Activated T-cell treated with anti-CD3 and anti-CD28 coated beads, Interleukin-2, amount 50 U/mL, for 1 hour (primary cell): ENCODE results near the gene PRKRIP1.
A peak's percentile ranks its signal among the peaks of the same experiment; 100 is the strongest.
"Not testable (repeated sequence)": the region's sequence is repeated elsewhere in the genome, so short reads cannot be mapped to it uniquely, and the experiment has no call there.

ENCODE experiments used
- DNase-seq: peaks from one replicate; pipeline ENCODE4 v3.0.0-alpha.2; 2020

The PRKRIP1 gene

DNA sequence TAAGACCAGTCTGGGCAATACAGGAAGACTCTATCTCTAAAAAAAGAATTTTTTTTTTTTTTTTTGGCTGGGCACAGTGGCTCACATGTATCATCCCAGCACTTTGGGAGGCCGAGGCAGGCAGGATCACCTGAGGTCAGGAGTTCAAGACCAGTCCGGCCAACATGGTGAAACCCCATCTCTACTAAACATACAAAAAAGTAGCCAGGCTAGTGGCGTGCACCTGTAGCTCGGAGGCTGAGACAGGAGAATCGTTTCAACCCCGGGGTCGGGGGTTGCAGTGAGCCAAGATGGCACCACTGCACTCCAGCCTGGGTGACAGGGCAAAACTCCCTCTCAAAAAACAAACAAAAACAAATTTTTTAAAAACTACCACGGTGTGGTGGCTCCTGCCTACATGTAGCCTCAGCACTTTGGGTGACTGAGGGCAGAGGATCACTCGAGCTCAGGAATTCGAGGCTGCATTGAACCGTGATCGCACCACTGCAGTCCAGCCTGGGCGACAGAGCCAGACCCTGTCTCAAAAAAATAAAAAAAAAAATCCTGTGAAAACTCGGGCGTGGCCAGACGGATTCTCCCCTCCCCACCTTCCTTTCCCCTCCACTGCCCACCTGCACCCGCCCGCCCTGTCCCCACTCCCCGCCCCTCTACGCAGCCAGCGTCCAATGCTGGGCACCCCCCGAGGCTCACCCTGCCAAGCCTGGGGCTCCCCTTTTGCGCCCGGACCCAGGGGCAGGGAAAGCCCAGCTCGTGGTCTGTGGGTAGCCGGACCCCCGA, 36.5 kb downstream of the PRKRIP1 start:
- DNase-seq = peak; percentile 46

DNA sequence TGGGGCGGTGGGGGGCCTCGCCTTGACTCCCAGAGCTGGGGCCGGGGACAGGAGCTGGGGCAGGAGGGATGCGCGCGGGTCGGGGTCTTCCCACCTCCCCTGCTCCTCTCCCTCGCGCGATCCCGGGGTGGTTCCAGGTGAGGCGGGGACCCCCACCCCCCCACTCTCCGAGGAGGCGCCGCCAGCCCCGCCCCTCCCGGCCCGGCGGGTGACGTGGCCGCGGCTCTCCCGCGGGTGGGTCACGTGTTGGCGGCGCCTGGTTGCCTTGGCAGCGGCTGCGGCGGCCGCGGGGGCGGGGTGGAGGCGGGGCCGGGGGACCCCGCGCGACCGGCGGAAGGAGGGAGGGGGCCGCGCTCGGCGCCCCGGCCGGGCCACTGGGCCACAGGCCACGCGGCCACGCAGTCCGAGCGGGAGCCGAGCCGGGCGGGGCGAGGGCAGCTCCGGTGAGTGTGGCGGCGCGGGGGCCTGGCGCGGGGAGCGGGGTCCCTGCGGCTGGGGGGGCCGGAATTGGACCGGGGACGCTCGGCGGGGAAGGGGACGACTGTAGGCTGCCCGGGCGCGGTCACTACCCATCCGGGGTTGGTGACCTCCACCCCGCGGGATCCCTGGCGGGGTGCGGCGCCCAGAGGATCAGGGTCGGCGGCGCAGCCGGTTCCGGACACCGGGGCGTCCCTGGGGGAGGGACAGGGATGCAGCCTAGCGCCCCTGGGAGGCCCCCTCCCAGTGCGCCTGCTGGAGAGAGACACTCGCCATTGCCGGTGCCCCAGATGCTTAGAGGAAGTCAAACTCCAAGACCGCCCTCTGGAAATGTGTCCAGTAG, 37.3 kb downstream of the PRKRIP1 start, which contains the start of gene ORAI2:
ORAI2 (plus strand) TSS at position 357 of the 820 bp plus-strand sequence. CDS start 5,382 bp downstream, outside the sequence.
- peak; percentile 91 for DNase-seq

DNA sequence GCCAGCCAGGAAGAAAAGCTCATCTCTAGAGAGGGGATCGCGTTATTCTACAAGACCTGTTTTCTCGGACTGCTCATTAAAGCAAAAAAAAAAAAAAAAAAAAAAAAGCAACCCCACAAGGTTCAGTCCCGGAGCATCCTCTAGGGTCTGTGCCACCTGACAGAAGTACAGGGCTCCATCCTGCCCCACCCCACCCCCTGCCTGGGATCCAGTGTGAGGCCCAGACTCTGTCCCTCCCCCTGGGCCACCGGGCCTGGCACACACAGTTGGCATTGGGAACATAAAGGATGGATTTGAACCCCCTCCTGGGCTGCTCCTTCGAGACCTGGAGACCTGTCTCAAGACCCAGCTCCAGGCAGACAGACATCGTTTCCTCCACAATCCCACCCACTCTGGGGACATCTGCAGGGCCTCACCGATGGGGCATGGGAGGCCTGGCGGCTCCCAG, 37.9 kb downstream of the PRKRIP1 start:
- no peak for DNase-seq

DNA sequence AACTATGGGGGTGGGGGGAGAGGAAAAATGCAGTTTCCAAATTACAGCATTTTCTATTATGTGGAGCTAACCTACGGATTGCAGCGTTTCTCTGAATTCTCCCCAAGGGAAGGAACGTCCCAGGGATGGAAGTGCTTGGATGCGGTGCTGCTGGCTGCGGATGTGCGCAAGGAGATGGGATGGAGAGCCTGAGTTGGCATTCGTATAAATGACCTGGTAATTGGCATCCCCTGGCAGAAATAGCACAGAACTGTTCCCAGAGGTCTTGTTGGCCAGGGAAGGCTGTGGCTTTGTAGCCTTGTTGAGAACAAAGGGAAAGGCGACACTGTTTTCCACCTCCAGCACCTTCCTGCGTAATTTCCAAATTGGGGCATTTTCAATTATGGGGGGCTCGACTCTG, 40.0 kb downstream of the PRKRIP1 start:
- DNase-seq = no peak

DNA sequence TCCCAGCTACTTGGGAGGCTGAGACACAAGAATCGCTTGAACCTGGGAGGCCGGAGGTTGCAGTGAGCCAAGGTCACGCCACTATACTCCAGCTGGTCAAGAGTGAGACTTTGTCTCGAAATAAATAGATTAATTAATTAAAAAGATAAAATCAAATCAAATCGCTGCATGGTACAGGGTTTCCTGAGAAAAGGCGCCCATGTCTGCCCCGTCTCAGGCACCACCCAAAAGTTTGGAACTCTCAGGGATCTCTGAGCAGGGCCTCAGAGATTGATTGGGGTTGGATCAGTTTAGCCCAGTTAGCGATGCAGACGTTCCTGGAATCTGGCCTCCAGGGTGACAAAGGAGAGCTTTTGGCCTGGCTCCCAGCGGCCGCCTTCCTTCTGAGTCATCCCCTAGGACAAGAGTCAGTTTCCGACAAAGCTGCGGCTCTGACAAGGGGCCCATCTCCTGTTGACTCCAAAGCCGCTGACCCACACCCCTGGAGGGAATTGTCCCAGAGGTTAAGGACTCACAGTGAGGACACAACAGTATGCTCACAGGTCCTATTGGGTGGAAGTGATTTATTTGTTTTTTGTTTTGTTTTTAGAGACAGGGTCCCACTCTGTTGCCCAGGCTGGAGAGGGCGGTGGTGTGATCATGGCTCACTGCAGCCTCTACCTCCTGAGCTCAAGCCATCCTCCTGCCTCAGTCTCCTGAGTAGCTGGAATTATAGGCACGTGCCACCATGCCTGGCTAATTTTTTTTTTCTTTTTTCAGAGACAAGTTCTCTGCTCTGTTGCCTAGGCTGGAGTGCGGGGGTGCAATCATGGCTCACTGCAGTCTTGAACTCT, 44.0 kb downstream of the PRKRIP1 start:
- DNase-seq = no peak

DNA sequence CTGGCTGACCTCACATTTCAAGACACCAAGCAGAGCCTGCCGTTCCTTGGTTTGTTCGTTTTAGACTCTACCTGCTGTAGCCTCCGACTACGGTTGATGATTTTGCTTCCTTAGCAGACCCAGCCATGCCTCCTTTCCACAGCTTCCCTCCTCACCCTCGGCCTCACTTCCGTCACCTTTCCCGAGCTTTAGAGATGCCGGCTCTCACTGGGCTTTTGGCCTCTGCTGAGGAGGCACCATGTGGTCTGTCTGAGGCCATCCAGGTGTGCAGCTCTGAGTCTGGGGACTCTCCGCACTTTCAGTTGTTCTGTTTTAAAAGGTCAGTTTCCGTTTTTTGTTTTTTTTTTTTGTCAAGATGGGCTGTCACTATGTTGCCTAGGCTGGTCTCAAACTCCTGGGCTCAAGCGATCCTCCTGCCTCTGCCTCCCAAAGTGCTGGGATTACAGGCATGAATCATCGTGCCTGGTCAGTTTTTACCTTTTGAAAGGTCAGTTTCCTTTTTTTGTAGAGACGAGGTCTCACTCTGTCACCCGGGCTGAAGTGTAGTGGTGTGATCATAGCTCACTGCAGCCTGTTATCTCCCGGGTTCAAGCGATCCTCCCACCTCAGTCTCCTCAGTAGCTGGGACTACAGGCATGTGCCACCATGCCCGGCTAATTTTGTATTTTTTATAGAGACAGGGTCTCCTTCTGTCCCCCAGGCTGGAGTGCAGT, 49.0 kb downstream of the PRKRIP1 start:
- DNase-seq = no peak

DNA sequence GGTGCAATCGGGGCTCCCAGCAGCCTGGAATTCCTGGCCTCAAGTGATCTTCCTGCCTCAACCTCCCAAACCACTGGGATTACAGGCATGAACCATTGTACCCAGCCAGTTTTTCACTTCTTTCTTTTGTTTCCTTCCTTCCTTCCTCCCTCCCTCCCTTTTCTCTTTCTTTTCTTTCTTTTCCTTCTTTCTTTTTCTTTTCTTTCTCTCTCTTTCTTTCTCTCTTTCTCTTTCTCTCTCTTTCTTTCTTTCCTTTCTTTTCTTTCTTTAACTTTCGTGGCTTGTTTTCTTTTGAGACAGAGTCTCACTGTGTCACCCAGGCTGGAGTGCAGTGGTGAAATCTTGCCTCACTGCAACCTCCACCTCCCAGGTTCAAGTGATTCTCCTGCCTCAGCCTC, 49.5 kb downstream of the PRKRIP1 start:
- no peak for DNase-seq

DNA sequence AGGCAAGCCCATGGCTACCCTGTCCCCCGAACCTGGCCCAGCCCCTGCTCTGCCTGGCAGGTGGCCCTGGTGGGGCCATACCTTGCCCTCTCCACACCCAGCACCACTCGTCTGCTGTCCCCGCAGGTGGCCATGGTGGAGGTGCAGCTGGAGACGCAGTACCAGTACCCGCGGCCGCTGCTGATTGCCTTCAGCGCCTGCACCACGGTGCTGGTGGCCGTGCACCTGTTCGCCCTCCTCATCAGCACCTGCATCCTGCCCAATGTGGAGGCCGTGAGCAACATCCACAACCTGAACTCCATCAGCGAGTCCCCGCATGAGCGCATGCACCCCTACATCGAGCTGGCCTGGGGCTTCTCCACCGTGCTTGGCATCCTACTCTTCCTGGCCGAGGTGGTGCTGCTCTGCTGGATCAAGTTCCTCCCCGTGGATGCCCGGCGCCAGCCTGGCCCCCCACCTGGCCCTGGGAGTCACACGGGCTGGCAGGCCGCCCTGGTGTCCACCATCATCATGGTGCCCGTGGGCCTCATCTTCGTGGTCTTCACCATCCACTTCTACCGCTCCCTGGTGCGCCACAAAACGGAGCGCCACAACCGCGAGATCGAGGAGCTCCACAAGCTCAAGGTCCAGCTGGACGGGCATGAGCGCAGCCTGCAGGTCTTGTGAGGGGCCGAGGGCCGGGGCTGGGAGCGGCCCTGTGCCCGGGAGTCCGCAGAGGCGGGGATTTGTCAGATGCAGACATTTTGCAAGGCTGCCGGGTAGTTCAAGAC, 50.4 kb downstream of the PRKRIP1 start:
- no peak for DNase-seq

DNA sequence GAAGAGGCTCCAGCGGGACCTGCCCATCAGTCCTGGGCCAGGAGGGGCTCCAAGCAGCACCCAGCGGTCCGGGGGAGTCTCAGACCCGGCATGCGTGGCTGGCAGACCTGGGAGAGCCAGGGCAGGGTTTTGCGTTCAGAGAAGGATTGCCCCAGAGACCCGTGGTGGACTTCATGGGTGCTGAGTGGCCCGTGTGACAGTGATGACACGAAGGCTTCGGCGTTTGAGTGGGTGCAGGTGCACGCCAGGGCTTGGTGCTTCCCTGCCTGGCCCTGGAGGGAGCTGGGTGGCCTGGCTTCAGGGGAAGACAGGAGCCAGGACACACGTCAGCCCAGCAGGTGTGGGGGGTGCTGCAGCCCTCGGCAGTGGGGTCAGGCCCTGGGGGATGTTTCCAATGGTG, 51.1 kb downstream of the PRKRIP1 start:
- no peak for DNase-seq

DNA sequence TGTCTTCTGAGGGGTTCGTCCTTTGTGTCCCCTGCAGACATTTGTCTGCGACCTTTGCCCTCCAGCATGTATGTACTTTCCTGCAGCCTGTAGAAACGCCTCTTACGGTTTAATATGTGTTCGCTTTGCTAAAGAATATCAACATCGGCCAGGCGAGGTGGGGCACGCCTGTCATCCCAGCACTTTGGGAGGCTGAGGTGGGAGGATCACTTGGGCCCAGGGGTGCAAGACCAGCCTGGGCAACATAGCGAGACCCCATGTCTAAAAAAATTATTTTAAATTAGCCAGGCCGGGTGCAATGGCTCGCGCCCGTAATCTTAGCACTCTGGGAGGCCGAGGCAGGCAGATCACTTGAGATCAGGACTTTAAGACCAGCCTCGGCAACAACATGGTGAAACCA, 53.0 kb downstream of the PRKRIP1 start:
- no peak for DNase-seq

DNA sequence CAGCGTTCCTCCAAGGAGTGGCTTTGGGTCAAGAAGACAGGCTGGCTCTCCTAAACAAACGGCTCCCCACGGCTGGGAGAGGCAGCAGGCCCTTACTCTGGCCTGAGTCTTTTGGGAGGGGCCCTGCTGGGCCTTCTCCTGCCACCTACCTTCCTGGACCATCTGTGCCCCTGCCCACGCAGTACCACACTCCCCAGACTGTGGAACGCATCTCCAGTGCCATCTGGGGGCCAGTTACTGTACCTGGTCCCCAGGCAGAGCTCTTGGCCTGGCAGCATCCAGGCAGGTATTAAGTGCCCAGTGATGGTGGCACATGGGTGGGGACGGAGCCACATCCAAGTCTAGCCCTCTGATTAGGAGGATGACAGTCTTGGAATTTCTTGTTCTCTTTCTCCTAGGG, 54.1 kb downstream of the PRKRIP1 start:
- peak; percentile 66 for DNase-seq

DNA sequence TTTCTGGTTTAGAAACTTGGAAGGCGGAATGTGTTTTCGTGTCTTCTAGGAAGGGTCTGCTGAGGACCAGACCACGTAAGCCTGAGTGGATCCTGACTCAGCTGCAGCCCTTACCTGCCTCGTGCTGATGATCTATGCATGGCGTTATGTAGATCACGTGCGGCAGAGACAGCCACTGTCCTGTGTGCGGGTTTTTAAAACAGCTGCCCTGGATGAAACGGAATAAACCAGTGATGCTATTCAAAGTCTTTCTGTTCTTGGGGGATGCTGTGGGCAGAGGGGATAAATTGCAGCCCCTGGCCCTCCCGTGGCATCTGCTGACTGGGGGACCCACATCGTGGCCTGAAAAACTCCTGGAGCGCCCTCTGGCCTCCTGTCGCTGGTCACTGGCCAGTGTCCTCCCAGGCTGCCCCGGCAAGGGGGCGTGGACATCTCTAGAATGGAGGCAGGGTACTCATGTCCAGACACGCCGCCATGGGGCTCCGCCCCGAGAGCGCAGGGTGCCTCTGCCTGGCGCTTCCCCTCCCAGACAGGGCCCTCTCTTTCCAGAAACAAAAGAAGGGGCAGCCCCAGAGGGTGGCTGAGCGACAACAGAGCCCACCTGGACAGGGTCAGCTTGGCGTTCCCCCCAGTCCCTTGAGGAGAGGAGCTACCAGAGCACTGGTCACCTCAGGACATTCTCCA, 55.4 kb downstream of the PRKRIP1 start:
- no peak for DNase-seq

DNA sequence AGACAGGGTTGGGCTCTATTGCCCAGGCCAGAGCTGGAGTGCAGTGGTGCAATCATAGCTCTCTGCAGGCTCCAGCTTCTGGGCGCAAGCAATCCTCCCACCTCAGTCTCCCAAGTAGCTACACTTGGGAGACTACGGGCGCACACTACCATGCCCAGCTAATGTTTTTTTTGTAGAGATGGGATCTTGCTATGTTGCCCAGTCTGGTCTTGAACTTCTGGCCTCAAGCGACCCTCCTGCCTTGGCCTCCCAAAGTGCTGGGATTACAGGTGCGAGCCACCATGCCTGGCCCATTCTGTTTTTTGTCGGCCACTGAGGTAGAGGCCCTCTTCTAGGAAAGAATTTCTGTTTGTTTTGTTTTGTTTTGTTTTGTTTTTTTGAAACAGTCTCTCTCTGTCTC, 56.3 kb downstream of the PRKRIP1 start:
- no peak for DNase-seq

DNA sequence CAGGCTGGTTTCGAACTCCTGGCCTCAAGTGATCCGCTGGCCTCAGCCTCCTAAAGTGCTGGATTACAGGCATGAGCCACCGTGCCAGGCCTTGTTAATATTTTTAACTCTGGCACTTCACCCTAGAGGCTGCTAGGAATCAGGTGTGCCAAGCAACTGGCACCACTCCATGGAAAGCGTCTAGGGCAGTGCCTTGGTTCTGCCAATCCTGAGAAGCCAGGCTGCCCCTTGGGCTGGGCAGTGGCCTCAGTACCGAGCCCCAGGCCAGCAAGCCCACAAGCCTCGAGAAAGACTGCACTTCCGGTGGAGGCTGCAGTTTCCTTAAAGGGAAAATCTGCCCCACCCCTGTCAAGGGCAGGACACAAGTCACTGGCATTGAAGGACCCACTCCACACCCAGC, 57.2 kb downstream of the PRKRIP1 start:
- no peak for DNase-seq

DNA sequence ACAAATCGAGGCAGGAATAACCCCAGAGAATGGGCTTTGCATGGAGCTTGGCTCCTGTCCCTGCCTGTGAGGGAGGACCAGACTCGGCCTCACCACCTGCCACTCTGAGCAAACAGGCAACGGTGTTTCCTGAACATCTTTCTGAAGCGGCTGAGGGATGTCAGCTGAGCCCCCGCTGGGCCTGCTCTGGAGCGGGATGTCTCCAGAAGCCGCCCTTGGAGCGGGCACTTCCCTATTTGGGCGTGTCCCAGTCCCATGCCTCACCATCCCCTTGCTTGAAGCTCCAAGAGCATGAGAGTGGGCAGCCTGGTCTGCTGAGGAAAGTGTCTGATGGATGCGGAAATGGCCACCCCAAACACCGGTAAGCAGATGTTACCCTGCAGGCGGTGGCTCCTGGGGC, 58.3 kb downstream of the PRKRIP1 start:
- no peak for DNase-seq

DNA sequence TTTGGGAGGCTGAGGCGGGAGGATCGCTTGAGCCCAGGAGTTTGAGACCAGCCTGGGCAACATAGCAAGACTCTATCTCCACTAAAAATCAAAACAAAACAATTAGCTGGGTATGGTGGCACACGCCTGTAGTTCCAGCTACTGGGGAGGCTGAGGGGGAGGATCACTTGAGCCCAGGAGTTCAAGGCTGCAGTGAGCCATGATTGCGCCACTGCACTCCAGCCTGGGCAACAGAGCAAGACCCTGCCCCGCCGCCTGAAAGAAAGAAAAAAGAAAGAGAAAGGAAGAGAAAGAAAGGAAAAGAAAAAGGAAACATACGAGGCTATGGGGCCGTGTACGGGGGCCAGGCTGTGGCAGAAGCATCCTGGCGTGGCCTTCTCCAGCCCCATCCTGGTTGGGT, 58.8 kb downstream of the PRKRIP1 start:
- not testable (repeated sequence) for DNase-seq

DNA sequence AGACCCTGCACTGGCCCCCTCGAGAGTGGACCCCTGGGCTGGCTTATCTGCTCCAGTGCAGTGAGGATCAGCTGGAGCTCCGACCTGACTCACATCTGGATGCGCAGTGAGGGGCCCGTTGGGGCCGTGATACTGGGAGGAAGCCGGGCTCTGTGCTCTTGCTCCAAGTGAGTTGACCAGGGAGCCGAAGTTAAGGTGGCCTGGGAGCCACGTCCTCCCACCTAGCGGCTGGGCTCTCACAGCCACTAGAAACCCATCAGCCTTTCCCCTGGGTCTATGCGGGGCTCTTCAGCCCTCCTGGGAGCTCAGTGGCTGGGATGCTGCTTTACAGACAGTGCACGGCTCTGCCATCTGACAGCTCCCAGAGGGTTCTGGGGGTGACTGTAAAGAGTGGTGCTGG, 59.4 kb downstream of the PRKRIP1 start:
- no peak for DNase-seq

DNA sequence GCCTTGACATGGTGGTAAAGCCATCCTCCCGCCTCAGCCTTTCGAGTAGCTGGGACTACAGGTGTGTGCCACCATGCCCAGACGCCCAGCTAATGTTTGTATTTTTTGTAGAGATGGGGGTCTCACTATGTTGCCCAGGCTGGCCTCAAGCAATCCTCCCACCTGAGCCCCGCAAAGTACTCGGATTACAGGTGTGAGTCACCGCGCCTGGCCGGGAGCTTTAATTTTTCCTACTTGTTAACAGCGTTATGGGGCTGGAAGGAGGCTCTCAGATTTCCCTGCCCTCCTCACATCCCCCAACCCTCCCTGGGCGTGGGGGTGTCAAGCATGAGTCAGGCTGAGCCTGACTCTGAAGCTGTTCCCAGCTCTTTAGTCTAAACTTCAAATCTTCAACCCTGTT, 60.2 kb downstream of the PRKRIP1 start:
- no peak for DNase-seq

DNA sequence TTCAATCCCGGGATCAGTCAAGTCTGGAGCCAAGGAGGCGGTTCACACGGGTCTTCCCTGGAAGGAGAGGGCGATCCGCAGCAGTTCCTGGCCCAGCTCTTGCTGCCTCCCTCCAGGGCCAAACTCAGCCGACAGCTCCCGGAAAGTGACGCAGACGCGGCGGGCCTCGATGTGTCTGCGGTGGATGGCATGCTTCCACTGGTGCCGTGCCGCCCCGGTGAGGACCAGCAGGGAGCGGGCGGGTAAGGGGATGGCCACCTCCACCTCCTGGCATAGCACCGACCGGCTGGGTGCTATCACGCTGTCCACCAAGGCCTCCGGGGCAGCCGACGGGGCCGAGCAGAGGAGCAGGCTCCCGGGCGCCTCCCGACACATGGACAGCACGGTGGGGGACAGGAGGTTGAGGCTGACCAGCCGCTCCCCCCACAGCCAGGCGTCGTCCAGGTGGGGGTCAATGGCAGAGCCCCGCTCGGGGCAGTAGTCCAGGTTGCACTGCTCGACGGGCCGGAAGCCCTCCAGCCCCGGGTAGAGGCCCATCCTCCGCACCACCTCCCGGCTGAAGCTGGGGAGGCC, 61.3 kb downstream of the PRKRIP1 start:
- no peak for DNase-seq

DNA sequence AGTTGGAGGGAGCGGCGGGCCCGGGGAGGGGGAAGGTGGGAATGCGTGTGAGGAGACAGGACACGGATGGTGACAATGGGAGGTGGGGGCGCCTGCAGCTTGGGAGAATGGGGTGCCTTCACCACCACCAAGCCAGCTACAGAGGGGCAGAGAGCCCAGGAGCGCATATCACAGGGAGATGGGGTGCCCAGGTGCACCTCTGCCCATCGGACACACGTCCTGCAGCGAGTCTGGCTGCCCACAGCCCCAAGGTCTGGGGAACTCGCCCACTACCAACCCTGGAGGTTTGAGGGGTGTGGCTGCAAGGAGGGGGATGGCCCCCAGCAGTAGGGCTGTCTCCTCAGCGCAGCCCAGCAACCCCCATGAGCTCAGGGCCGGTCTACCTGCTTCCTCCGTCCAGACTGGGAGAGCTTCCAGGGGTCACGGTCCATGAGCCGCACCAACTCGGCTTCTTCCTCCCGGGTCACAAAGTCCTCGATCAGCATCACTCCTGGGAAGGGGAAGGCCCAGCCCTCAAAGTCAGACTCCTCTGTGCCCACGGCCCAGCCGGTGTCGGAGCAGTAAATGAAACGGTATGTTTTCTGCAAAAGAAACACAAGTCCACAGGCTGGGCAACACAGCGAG, 63.2 kb downstream of the PRKRIP1 start:
- no peak for DNase-seq
